OCI-LY1 (cell line): ENCODE data around the gene TMEM151A.

ENCODE experiments used
- H2AFZ ChIP-seq: fragments of 200-600 bp; sonication (generic), shearing (Covaris generic); 2 replicates; pipeline ENCODE4 v1.6.0; 2014; ENCODE audit warnings: antibody characterized with exemption, mild to moderate bottlenecking, low read length
- H3F3A ChIP-seq: fragments of 200-600 bp; sonication (generic), shearing (Covaris generic); 2 replicates; pipeline ENCODE4 v1.6.0; 2014; ENCODE audit warnings: mild to moderate bottlenecking, antibody characterized with exemption, low read length, moderate library complexity; ENCODE audit not compliant: insufficient read depth
- H3K27ac ChIP-seq: fragments of 200-600 bp; sonication (generic); 2 replicates; pipeline ENCODE4 v1.5.1; 2014; ENCODE audit warnings: low read length, mixed run types, mild to moderate bottlenecking, low read depth; ENCODE audit not compliant: poor library complexity, severe bottlenecking
- H3K27me3 ChIP-seq: fragments of 200-600 bp; sonication (generic); 2 replicates; pipeline ENCODE4 v1.6.0; 2014; ENCODE audit warnings: antibody characterized with exemption, mild to moderate bottlenecking, low read length, moderate library complexity; ENCODE audit not compliant: insufficient read depth
- H3K36me3 ChIP-seq: fragments of 200-600 bp; sonication (generic); 2 replicates; pipeline ENCODE4 v1.6.1; 2014; ENCODE audit warnings: mild to moderate bottlenecking, antibody characterized with exemption, low read length, moderate library complexity, mixed read lengths; ENCODE audit not compliant: insufficient read depth
- H3K4me1 ChIP-seq: fragments of 200-600 bp; sonication (generic); 2 replicates; pipeline ENCODE4 v1.5.1; 2014; ENCODE audit warnings: mild to moderate bottlenecking, low read length, moderate library complexity; ENCODE audit not compliant: insufficient read depth, severe bottlenecking
- H3K4me2 ChIP-seq: fragments of 200-600 bp; sonication (generic), shearing (Covaris generic); 2 replicates; pipeline ENCODE4 v1.6.1; 2014; ENCODE audit warnings: low read length
- H3K4me3 ChIP-seq: fragments of 200-600 bp; sonication (generic); 2 replicates; pipeline ENCODE4 v1.5.1; 2014; ENCODE audit warnings: low read length, low read depth, mild to moderate bottlenecking, mixed read lengths; ENCODE audit not compliant: poor library complexity, severe bottlenecking
- H3K79me2 ChIP-seq: fragments of 200-600 bp; shearing (Covaris generic); 2 replicates; pipeline ENCODE4 v1.6.1; 2016; ENCODE audit warnings: mixed run types, low read length, mixed read lengths; ENCODE audit not compliant: insufficient read depth
- H3K9ac ChIP-seq: fragments of 200-600 bp; sonication (generic), shearing (Covaris generic); 2 replicates; pipeline ENCODE4 v1.6.1; 2014; ENCODE audit warnings: mild to moderate bottlenecking, low read length, mixed read lengths
- H3K9me2 ChIP-seq: fragments of 200-600 bp; sonication (generic), shearing (Covaris generic); 2 replicates; pipeline ENCODE4 v1.6.1; 2014; ENCODE audit warnings: low read depth, mild to moderate bottlenecking, low read length, mixed read lengths
- H3K9me3 ChIP-seq: fragments of 200-600 bp; shearing (Covaris generic); 2 replicates; pipeline ENCODE4 v1.6.1; 2014; ENCODE audit warnings: low read length, mixed read lengths
- H4K20me1 ChIP-seq: fragments of 200-600 bp; sonication (generic), shearing (Covaris generic); 2 replicates; pipeline ENCODE4 v1.6.0; 2016; ENCODE audit warnings: mild to moderate bottlenecking, low read length; ENCODE audit not compliant: insufficient read depth
- EZH2 ChIP-seq: fragments of 200-600 bp; sonication (generic), shearing (Covaris generic); IDR thresholded peaks from 2 replicates; pipeline ENCODE4 v1.8.0; 2017; ENCODE audit warnings: borderline replicate concordance, mixed run types, mild to moderate bottlenecking, antibody characterized with exemption, low read length, moderate library complexity, mixed read lengths
- TF ChIP-seq, protein P1 (sequence below): fragments of 200-600 bp; sonication (generic), shearing (Covaris generic); IDR thresholded peaks from 2 replicates; pipeline ENCODE4 v1.5.1; 2017; ENCODE audit warnings: mild to moderate bottlenecking, antibody characterized with exemption, low read length, moderate library complexity, mixed read lengths

Gene TMEM151A

GRCh38 chr11:66280428-66280827 lies 11.3 kb upstream of the TMEM151A start:
- Histone ChIP-seq H3K36me3 (peaks cover 8% of the 10 kb centered on the region), H4K20me1 (no peaks in the 10 kb centered on the region), H3K79me2 (no peaks in the 10 kb centered on the region), H3F3A (0 out of 2 replicates have a peak, but pooled peaks cover 5% of the 10 kb centered on the region), H3K4me1 (peaks cover 18% of the 10 kb centered on the region), H3K27me3 (no peaks in the 10 kb centered on the region), H3K9me3 (no peaks in the 10 kb centered on the region), H3K9ac (no peak overlapping the region), H2AFZ (no peak overlapping the region), H3K9me2 (no peaks in the 10 kb centered on the region), H3K4me3 (no peak overlapping the region), H3K27ac (no peak overlapping the region), H3K4me2 (no peak overlapping the region)
- TF ChIP-seq, protein P1, sequence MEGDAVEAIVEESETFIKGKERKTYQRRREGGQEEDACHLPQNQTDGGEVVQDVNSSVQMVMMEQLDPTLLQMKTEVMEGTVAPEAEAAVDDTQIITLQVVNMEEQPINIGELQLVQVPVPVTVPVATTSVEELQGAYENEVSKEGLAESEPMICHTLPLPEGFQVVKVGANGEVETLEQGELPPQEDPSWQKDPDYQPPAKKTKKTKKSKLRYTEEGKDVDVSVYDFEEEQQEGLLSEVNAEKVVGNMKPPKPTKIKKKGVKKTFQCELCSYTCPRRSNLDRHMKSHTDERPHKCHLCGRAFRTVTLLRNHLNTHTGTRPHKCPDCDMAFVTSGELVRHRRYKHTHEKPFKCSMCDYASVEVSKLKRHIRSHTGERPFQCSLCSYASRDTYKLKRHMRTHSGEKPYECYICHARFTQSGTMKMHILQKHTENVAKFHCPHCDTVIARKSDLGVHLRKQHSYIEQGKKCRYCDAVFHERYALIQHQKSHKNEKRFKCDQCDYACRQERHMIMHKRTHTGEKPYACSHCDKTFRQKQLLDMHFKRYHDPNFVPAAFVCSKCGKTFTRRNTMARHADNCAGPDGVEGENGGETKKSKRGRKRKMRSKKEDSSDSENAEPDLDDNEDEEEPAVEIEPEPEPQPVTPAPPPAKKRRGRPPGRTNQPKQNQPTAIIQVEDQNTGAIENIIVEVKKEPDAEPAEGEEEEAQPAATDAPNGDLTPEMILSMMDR: no peak

GRCh38 chr11:66281001-66281400 lies 10.7 kb upstream of the TMEM151A start:
- Histone ChIP-seq H3F3A (0 out of 2 replicates have a peak, but pooled peaks cover 5% of the 10 kb centered on the region), H3K4me2 (no peak overlapping the region), H3K27me3 (no peaks in the 10 kb centered on the region), H3K36me3 (peaks cover 5% of the 10 kb centered on the region), H3K9me3 (no peaks in the 10 kb centered on the region), H3K4me1 (peaks cover 18% of the 10 kb centered on the region), H3K9ac (no peak overlapping the region), H3K9me2 (no peaks in the 10 kb centered on the region), H3K27ac (no peak overlapping the region), H3K79me2 (no peaks in the 10 kb centered on the region), H4K20me1 (no peaks in the 10 kb centered on the region), H3K4me3 (no peak overlapping the region), H2AFZ (no peak overlapping the region)
- TF ChIP-seq, protein P1: no peak
- TF ChIP-seq EZH2: no peak

DNA sequence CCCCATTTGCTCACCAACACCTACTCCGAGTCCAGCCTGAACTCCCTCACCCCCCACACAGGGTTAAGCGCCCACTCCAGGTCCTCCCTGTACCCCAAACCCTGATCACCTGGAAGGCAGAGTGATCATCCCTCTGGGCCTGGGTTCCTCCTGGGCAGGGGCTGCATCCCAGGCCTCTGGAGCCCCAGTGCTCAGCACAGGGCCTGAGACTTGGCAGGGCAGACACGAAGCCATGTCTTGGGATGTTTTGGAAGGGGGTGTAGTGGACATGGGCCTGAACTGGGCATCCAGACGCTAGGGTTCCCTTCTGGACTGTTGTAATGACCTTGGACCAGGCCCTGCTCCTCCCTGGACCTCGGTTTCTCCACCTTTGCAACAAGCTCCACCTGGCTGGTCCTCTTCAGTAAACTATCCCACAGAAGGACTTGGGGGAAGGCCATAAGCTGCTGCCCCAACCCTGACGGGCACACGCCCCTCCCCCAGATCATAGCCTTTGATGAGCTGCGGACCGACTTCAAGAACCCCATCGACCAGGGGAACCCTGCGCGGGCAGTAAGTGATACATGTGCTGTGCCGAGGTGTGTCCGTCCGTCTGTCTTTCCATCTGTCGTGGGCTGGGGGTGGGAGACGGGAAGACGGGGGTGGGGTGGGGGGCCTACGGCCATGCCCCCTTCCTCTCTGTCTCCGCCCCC lies 9.8 kb upstream of the TMEM151A start:
- H4K20me1 ChIP-seq: no peaks in the 10 kb centered on the region
- H3K9ac ChIP-seq: no peak overlapping the region
- no peaks in the 10 kb centered on the region for H3K9me3 ChIP-seq
- 0 out of 2 replicates have a peak, but pooled peaks cover 5% of the 10 kb centered on the region for H3F3A ChIP-seq
- no peaks in the 10 kb centered on the region for H3K79me2 ChIP-seq
- H3K9me2 ChIP-seq: no peaks in the 10 kb centered on the region
- no peak overlapping the region for H2AFZ ChIP-seq
- H3K4me3 ChIP-seq: no peak overlapping the region
- no peaks in the 10 kb centered on the region; the same call in 1 of the 2 replicates for H3K36me3 ChIP-seq
- peak overlapping the region; percentile 8; the same call in 1 of the 2 replicates for H3K4me2 ChIP-seq
- peaks cover 18% of the 10 kb centered on the region for H3K4me1 ChIP-seq
- TF ChIP-seq, protein P1: no peak
- TF ChIP-seq EZH2: no peak
- no peak overlapping the region for H3K27ac ChIP-seq
- no peaks in the 10 kb centered on the region for H3K27me3 ChIP-seq
